GM12891 (cell line): ENCODE data around the gene SPG21.

Experiments used
- POLR2A ChIP-seq: IDR thresholded peaks from 2 replicates; pipeline ENCODE4 v1.6.1; 2011; ENCODE audit warnings: low read depth, low read length, control low read depth
- POLR2AphosphoS5 ChIP-seq: IDR thresholded peaks from 2 replicates; pipeline ENCODE4 v1.6.1; 2011; ENCODE audit warnings: low read depth, low read length, control low read depth
- POU2F2 ChIP-seq: IDR thresholded peaks from 2 replicates; pipeline ENCODE4 v1.6.1; 2011; ENCODE audit warnings: low read depth, mild to moderate bottlenecking, control low read depth, low read length, moderate library complexity
- SPI1 ChIP-seq: IDR thresholded peaks from 2 replicates; pipeline ENCODE4 v1.6.1; 2011; ENCODE audit warnings: low read depth, low read length, control low read depth
- TAF1 ChIP-seq: IDR thresholded peaks from 2 replicates; pipeline ENCODE4 v1.6.1; 2011; ENCODE audit warnings: low read depth, low read length, control low read depth

DNA sequence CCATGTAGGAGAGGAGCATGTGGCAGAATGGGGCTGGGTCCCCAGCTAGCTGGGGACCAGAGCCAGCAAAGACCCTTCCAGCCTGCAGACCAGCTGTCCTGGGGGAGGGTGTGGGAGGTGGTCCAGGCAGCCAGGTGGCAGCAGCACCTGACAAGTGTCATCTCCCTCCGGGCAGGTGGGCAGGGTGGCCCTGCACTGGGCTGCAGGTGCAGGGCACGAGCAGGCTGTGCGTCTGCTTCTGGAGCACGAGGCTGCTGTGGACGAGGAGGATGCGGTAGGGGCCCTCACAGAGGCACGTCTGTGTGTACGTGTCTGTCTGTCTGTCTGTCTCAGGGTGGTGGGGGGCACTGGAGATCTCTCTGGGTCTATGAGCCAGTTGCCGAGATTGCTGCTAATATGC, 72.5 kb downstream of the SPG21 start:
- TF ChIP-seq TAF1 (no peak), POLR2A (no peak), SPI1 (no peak), POLR2AphosphoS5 (no peak), POU2F2 (no peak)
